Cardiac muscle cell (in vitro differentiated cells and primary cell): ENCODE results near the gene IGFN1. TPM values are rescaled to one million over a fixed set of nuclear protein-coding genes. Genes with fewer than 3 reads are reported as not detected.
A peak's percentile ranks its signal among the peaks of the same experiment; 100 is the strongest.

Source experiments
- DNase-seq, 2 donors: peaks; one replicate each; pipeline versions ENCODE4 v3.0.0 to v3.0.0-alpha.2; 2010 to 2017; ENCODE audit warnings: low read depth in 1 of 2, low spot score in 1 of 2
- H3K27ac ChIP-seq: fragments of 200-600 bp; sonication (generic); 2 replicates; pipeline ENCODE4 v1.5.1; 2016
- H3K27me3 ChIP-seq: fragments of 200-600 bp; sonication (generic); 2 replicates; pipeline ENCODE4 v1.6.0; 2016; ENCODE audit warnings: control low read depth
- H3K36me3 ChIP-seq: fragments of 200-600 bp; sonication (generic); 2 replicates; pipeline ENCODE4 v1.5.1; 2016; ENCODE audit warnings: control low read depth
- H3K4me1 ChIP-seq: fragments of 200-600 bp; sonication (generic); 2 replicates; pipeline ENCODE4 v1.8.1; 2017; ENCODE audit warnings: low read depth, mild to moderate bottlenecking, mixed run types
- H3K4me3 ChIP-seq: fragments of 200-600 bp; sonication (generic); 2 replicates; pipeline ENCODE4 v1.5.1; 2016; ENCODE audit warnings: mild to moderate bottlenecking
- H3K9me3 ChIP-seq: fragments of 200-600 bp; sonication (generic); 2 replicates; pipeline ENCODE4 v1.5.1; 2017; ENCODE audit warnings: low read depth, mild to moderate bottlenecking, control low read depth
- polyA plus RNA-seq: library from polyadenylated mRNA; unstranded; fragments of >200 nt; fragmentation: Nextera tagmentation; extraction: Ambion mirVana; gene quantifications from 2 replicates; pipeline ENCODE4 v1.2.1, GENCODE V29; 2016
- total RNA-seq: library from RNA; depleted of rRNA; stranded (reverse); fragments of >200 nt; gene quantifications from 2 replicates; pipeline ENCODE4 v1.2.3, GENCODE V29; 2016
- TF ChIP-seq, protein P1 (sequence below): IDR thresholded peaks from 2 replicates; pipeline ENCODE4 v1.5.1; 2012; ENCODE audit warnings: low read depth, mild to moderate bottlenecking, low read length

The IGFN1 gene
- total and polyA plus RNA-seq, 2 experiments from 2014 or later: not detected

DNA sequence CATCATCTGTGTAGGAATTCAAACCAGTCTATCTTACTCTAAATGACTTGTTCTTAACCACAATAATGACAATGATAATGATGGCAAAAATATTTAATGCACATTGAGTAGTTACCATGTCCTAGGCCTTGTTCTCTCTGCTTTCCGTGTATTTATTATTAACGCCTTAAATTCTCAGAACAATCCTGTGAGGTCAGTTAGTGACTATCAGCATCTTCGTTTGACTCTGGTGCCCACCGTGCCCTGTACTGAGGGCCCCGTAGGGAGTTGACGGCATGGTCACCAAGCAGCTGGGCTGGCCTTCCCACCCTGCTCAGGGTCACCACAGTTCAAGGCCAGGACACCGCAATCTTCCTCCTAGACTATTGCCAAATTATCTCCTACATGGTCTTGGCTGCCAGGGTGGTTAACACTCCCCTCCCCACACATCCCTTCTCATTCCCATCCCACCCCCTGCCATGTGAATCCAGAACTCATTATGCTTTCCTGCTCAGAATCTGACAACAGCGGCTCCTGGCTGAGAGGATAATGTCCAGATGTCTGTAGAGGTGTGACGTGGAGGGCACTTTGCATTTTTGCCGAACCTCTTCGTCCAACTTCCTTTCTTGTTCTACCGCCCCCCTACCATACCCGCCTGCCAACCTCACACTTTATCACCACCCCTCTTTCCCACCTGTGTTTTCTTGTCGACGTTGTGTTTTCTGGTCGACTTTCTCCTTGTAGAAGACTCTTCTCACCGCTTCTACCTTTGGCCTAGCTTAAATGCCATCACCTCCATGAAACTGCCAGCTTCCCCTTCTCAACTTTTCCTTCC lies 33.4 kb downstream of the IGFN1 start:
- DNase-seq: no peak
- Histone ChIP-seq H3K4me1 (no peaks in the 10 kb centered on the region), H3K27me3 (no peaks in the 10 kb centered on the region), H3K9me3 (no peaks in the 10 kb centered on the region), H3K36me3 (no peaks in the 10 kb centered on the region), H3K27ac (no peak overlapping the region), H3K4me3 (no peak overlapping the region)
- TF ChIP-seq, protein P1, sequence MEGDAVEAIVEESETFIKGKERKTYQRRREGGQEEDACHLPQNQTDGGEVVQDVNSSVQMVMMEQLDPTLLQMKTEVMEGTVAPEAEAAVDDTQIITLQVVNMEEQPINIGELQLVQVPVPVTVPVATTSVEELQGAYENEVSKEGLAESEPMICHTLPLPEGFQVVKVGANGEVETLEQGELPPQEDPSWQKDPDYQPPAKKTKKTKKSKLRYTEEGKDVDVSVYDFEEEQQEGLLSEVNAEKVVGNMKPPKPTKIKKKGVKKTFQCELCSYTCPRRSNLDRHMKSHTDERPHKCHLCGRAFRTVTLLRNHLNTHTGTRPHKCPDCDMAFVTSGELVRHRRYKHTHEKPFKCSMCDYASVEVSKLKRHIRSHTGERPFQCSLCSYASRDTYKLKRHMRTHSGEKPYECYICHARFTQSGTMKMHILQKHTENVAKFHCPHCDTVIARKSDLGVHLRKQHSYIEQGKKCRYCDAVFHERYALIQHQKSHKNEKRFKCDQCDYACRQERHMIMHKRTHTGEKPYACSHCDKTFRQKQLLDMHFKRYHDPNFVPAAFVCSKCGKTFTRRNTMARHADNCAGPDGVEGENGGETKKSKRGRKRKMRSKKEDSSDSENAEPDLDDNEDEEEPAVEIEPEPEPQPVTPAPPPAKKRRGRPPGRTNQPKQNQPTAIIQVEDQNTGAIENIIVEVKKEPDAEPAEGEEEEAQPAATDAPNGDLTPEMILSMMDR: no peak

DNA sequence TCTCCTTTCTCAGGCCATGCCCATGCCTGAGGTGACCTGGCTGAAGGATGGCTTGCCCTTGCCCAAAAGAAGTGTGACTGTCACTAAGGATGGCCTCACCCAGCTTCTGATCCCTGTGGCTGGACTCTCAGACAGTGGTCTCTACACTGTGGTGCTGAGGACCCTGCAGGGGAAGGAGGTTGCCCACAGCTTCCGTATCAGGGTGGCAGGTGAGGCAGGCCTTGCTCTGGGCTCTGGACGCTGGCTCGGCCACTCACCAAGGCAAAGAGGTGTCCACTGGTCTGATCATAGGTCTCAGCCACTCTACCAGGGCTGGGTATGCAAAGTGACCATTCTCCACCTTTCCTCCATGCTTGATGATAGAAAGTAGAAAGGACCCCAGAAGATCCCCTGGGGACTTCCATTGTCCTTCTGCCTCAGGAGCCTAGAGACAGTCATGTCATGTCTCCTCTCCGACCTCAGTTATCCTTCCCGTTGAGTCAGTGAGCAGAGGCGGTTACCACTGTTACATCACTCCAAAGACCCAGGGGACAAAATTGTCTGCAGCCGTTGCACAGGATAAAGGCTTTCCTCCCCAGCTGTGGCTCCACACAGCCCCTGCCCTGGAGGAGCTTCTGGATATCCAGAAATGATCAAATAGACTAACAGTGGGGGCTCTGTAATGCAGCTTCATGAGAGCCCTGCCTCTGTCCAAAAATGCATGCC lies 34.2 kb downstream of the IGFN1 start:
- H3K9me3 ChIP-seq: no peaks in the 10 kb centered on the region

DNA sequence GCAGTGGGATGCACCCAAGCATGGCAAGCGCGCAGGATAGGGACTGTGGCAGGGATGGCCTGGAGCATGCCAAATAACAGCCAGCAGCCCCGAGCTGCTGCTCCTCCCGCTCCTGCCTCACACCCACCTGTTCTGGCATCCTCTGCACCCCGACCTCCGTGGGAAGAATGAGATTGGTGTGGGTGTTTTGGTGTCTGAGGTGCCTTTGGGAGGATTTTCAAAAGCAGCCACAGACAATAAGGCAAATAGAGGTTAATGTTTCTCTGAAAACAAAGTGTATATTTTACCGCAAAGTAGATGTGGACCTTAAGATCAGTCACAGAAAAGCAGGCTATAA lies 35.5 kb downstream of the IGFN1 start:
- no peak overlapping the region for H3K4me3 ChIP-seq
- H3K9me3 ChIP-seq: no peaks in the 10 kb centered on the region
- no peaks in the 10 kb centered on the region for H3K4me1 ChIP-seq
- TF ChIP-seq, protein P1: no peak
- no peaks in the 10 kb centered on the region for H3K27me3 ChIP-seq
- DNase-seq: no peak
- H3K36me3 ChIP-seq: no peaks in the 10 kb centered on the region
- no peak overlapping the region for H3K27ac ChIP-seq

More for the DNA sequence above, 34.2 kb downstream of the IGFN1 start:
- no peaks in the 10 kb centered on the region for H3K27me3 ChIP-seq
- TF ChIP-seq, protein P1: no peak
- H3K36me3 ChIP-seq: no peaks in the 10 kb centered on the region
- no peak overlapping the region for H3K27ac ChIP-seq
- peak in 1 of 2 donors; percentile 30 for DNase-seq
- H3K4me1 ChIP-seq: no peaks in the 10 kb centered on the region
- no peak overlapping the region for H3K4me3 ChIP-seq

DNA sequence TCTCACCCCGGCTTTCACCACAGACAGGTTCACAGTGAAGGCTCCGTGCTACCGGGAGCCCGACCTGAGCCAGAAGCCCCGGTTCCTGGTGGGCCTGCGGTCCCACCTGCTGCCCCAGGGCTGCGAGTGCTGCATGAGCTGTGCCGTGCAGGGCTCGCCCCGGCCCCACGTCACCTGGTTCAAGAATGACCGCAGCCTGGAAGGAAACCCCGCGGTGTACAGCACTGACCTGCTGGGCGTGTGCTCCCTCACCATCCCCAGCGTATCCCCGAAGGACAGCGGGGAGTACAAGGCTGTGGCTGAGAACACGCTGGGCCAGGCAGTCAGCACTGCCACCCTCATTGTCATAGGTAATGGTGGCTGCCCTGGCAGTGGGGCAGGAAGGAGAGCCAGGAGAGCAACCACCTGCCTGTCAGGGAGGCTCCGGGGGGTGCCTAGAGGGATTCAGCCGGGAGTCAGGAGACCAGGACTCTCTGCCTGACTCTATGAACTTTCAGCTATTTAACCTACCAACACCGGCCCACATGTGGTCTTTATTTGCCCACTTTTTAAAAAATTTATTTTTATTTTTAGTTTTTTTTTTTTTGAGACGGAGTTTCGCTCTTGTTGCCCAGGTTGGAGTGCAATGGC lies 36.4 kb downstream of the IGFN1 start:
- TF ChIP-seq, protein P1: no peak
- DNase-seq: no peak
- Histone ChIP-seq H3K4me1 (no peaks in the 10 kb centered on the region), H3K27ac (no peak overlapping the region), H3K27me3 (no peaks in the 10 kb centered on the region), H3K4me3 (no peak overlapping the region), H3K36me3 (no peaks in the 10 kb centered on the region), H3K9me3 (no peaks in the 10 kb centered on the region)

DNA sequence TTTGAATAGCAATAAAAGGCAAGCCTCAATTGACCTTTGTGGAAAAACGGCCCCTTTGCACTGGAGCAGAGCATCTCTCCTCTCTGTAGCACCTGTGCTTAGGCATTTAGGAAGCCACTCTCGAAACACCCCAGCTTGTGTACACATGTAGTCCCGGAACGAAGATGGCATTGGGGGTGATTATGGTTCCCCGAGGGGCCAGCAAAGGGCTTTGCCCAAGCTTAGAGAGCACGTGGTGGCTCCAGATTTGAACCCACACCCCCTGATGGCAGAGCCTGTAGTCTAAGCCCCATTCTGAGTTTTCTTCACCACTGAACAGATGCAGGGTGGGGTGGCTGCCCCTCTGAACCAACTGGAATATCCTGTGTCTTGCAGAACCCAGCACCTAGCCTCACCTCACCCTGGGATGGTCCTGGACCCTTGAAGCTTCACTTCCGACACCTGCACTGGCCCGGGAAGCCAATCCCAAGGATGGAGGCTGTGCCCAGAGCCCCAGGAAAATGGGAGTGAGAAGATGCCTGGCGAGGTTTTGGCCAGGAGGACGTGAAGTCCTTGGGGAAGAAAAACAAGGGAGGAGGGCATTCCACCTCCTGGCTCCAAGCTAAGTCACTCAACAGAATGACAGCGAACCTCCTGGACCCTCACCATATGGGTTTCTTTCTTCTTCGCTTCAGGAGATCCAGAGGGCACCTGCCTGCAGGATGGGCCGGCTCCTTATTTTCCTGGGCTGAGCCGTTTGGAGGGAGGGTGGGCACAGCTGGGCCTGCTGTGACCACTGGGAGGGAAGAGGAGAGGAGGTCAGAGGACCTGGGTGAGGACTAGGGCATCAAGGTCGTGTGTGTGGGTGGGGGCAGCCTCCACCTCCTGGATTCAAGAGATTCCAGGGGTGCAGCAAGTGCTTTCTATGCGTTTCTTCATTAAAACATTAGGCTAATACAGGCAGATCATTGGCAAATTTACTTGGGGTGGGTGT lies 37.7 kb downstream of the IGFN1 start:
- no peak for DNase-seq
- no peaks in the 10 kb centered on the region for H3K9me3 ChIP-seq

More for the DNA sequence above, 37.7 kb downstream of the IGFN1 start:
- Histone ChIP-seq H3K27me3 (no peaks in the 10 kb centered on the region), H3K4me1 (no peaks in the 10 kb centered on the region), H3K27ac (no peak overlapping the region), H3K36me3 (no peaks in the 10 kb centered on the region), H3K4me3 (no peak overlapping the region)
- TF ChIP-seq, protein P1: no peak
